ENCODE data around the gene FXR2. TPM values are rescaled to one million over a fixed set of nuclear protein-coding genes. Genes with fewer than 3 reads are reported as not detected.

FXR2 gene
- total RNA-seq, 2 donors from 2014 or later = 22.3 to 23.4 TPM

- H3K36me3 Mint-ChIP-seq (ENCODE audit: low read depth) = peaks cover 2% of the 10 kb centered on the region
- peaks cover 50% of the 10 kb centered on the region for H3K4me1 Mint-ChIP-seq
- peak; percentile 14 for ATAC-seq
- H3K27me3 Mint-ChIP-seq = no peaks in the 10 kb centered on the region
- H3K9me3 ChIP-seq (ENCODE audit: control insufficient read depth, low read length, poor library complexity, severe bottlenecking) = no peaks in the 10 kb centered on the region
- no peak for DNase-seq
- H3K27ac Mint-ChIP-seq = peak within 1 kb of the TSS; percentile 89
- peak within 1 kb of the TSS; percentile 66 for H3K4me3 Mint-ChIP-seq
These were observed 35.5 kb downstream of the FXR2 start, which contains the start of gene CD68 for GRCh38 chr17:7579001-7579833. Gene CD68 (plus strand): TSS chr17:7579638. CDS start chr17:7579678, 40 bp downstream.

GRCh38 chr17:7577327-7578199, 37.1 kb downstream of the FXR2 start:
- H3K27ac Mint-ChIP-seq = peak overlapping the region; percentile 98
- peaks cover 52% of the 10 kb centered on the region for H3K4me1 Mint-ChIP-seq

GRCh38 chr17:7576432-7576937, 38.2 kb downstream of the FXR2 start:
- H3K4me3 Mint-ChIP-seq = peak overlapping the region; percentile 53
- ATAC-seq = no peak
- no peak for DNase-seq
- H3K36me3 Mint-ChIP-seq (ENCODE audit: low read depth) = peaks cover 7% of the 10 kb centered on the region
- H3K4me1 Mint-ChIP-seq = peaks cover 56% of the 10 kb centered on the region
- no peaks in the 10 kb centered on the region for H3K9me3 ChIP-seq (ENCODE audit: control insufficient read depth, low read length, poor library complexity, severe bottlenecking)
- peak overlapping the region; percentile 98 for H3K27ac Mint-ChIP-seq
- no peaks in the 10 kb centered on the region for H3K27me3 Mint-ChIP-seq

More at GRCh38 chr17:7577327-7578199, 37.1 kb downstream of the FXR2 start:
- ATAC-seq (no peak), DNase-seq (no peak)
- H3K4me3 Mint-ChIP-seq = peak overlapping the region; percentile 50
- no peaks in the 10 kb centered on the region for H3K9me3 ChIP-seq (ENCODE audit: control insufficient read depth, low read length, poor library complexity, severe bottlenecking)
- H3K36me3 Mint-ChIP-seq (ENCODE audit: low read depth) = peaks cover 7% of the 10 kb centered on the region
- no peaks in the 10 kb centered on the region for H3K27me3 Mint-ChIP-seq

DNA sequence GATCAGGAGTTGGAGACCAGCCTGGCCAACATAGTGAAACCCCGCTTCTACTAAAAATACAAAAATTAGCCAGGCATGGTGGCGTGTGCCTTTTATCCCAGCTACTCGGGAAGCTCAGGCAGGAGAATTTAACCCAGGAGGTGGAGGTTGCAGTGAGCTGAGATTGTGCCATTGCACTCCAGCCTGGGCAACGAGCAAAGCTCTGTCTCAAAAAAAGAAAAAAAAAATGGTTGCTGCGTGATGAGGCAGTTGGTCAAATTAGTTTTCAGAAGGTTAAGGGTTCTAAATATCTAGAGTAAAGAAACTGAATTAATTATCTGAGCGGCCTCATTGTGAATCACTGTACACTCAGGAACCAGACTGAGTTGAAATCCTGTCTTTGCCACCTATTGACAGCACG, 38.7 kb downstream of the FXR2 start:
- H3K9me3 ChIP-seq (ENCODE audit: control insufficient read depth, low read length, poor library complexity, severe bottlenecking) = no peaks in the 10 kb centered on the region
- peak overlapping the region; percentile 53 for H3K4me3 Mint-ChIP-seq
- no peak for DNase-seq
- no peak for ATAC-seq
- H3K27ac Mint-ChIP-seq = peak overlapping the region; percentile 98
- H3K4me1 Mint-ChIP-seq = peaks cover 57% of the 10 kb centered on the region
- no peaks in the 10 kb centered on the region for H3K27me3 Mint-ChIP-seq
- H3K36me3 Mint-ChIP-seq (ENCODE audit: low read depth) = peaks cover 7% of the 10 kb centered on the region

GRCh38 chr17:7575481-7575883, 39.2 kb downstream of the FXR2 start:
- Mint-ChIP-seq H3K36me3 (ENCODE audit: low read depth) (peaks cover 7% of the 10 kb centered on the region), H3K27ac (peak overlapping the region; percentile 98), H3K4me1 (peaks cover 52% of the 10 kb centered on the region), H3K4me3 (peak overlapping the region; percentile 93), H3K27me3 (no peaks in the 10 kb centered on the region)
- DNase-seq = no peak
- ATAC-seq = no peak
- H3K9me3 ChIP-seq (ENCODE audit: control insufficient read depth, low read length, poor library complexity, severe bottlenecking) = no peaks in the 10 kb centered on the region

- no peaks in the 10 kb centered on the region for H3K27me3 Mint-ChIP-seq
- ATAC-seq = no peak
- peaks cover 47% of the 10 kb centered on the region for H3K4me1 Mint-ChIP-seq
- H3K4me3 Mint-ChIP-seq = peak overlapping the region; percentile 93
- DNase-seq = no peak
- H3K27ac Mint-ChIP-seq = peak overlapping the region; percentile 98
- no peaks in the 10 kb centered on the region for H3K9me3 ChIP-seq (ENCODE audit: control insufficient read depth, low read length, poor library complexity, severe bottlenecking)
- peaks cover 7% of the 10 kb centered on the region for H3K36me3 Mint-ChIP-seq (ENCODE audit: low read depth)
These were observed 40.3 kb downstream of the FXR2 start for GRCh38 chr17:7574176-7574953.

DNA sequence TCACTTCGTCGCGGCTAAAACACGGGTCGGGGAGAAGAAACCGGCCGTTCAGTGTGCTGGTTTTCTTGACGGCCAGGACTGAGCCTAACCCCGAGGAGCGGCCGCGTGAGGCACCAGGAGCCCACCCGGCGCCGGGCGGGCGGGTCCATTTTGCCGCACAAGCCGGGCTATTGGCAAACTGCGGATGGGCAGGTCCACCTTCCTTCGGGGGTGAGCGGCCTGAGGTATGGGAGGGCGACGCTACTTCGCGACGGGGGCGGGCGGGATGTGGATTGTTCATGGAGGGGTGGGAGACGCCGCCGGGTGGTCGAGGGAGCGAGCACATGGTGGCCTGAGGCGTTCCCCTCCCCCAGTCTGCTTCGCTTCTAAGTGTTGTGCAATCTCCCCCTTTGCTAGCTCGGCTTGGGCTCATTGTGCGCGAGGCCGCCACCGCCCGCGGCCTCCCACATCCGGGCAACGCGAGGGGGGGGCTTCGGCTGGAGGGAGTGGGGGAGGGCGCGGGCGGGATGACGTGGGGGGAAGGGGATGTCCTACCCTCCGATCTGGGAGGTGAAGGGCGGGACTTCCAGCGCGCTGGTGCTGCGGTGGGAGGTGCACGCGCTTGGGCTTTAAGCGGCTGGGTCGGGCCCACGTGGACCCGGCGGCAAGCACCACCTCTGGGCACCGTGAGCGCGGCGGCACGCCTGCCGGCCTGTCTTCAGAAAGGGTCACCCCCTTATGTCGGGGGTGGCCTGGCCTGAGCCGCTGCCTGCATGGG, 41.2 kb downstream of the FXR2 start:
- Mint-ChIP-seq H3K27me3 (no peaks in the 10 kb centered on the region), H3K36me3 (ENCODE audit: low read depth) (peaks cover 7% of the 10 kb centered on the region), H3K4me1 (peaks cover 41% of the 10 kb centered on the region), H3K27ac (peak overlapping the region; percentile 98), H3K4me3 (peak overlapping the region; percentile 93)
- H3K9me3 ChIP-seq (ENCODE audit: control insufficient read depth, low read length, poor library complexity, severe bottlenecking) = no peaks in the 10 kb centered on the region
- ATAC-seq (peak; percentile 54), DNase-seq (peak; percentile 83 to 89 (median 87))

- Mint-ChIP-seq H3K4me1 (peaks cover 37% of the 10 kb centered on the region), H3K36me3 (ENCODE audit: low read depth) (peaks cover 7% of the 10 kb centered on the region), H3K27me3 (no peaks in the 10 kb centered on the region), H3K27ac (peak overlapping the region; percentile 98), H3K4me3 (peak overlapping the region; percentile 93)
- peak; percentile 96 to 100 (median 100) for DNase-seq
- no peaks in the 10 kb centered on the region for H3K9me3 ChIP-seq (ENCODE audit: control insufficient read depth, low read length, poor library complexity, severe bottlenecking)
- peak; percentile 85 for ATAC-seq
These were observed 41.9 kb downstream of the FXR2 start for GRCh38 chr17:7572588-7573323.

DNA sequence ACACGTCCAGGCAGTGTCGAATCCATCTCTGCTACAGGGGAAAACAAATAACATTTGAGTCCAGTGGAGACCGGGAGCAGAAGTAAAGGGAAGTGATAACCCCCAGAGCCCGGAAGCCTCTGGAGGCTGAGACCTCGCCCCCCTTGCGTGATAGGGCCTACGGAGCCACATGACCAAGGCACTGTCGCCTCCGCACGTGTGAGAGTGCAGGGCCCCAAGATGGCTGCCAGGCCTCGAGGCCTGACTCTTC, 42.4 kb downstream of the FXR2 start:
- DNase-seq (no peak), ATAC-seq (no peak)
- H3K36me3 Mint-ChIP-seq (ENCODE audit: low read depth) = peaks cover 10% of the 10 kb centered on the region
- H3K27me3 Mint-ChIP-seq = no peaks in the 10 kb centered on the region
- H3K4me3 Mint-ChIP-seq = peak overlapping the region; percentile 93
- peaks cover 35% of the 10 kb centered on the region for H3K4me1 Mint-ChIP-seq
- no peaks in the 10 kb centered on the region for H3K9me3 ChIP-seq (ENCODE audit: control insufficient read depth, low read length, poor library complexity, severe bottlenecking)
- peak overlapping the region; percentile 98 for H3K27ac Mint-ChIP-seq

DNA sequence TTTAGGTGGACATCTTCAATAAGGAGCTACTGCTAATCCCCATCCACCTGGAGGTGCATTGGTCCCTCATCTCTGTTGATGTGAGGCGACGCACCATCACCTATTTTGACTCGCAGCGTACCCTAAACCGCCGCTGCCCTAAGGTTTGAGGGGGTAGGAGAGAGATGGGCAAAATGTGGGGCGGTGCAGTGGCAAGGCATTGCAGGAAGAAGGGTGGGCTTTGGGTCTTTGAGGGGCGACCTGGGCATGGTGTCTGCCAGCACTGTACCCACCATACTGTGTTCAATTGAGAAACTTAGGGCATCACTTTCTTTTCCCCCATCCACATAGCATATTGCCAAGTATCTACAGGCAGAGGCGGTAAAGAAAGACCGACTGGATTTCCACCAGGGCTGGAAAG, 44.3 kb downstream of the FXR2 start:
- peaks cover 10% of the 10 kb centered on the region for H3K36me3 Mint-ChIP-seq (ENCODE audit: low read depth)
- H3K9me3 ChIP-seq (ENCODE audit: control insufficient read depth, low read length, poor library complexity, severe bottlenecking) = no peaks in the 10 kb centered on the region
- peaks cover 30% of the 10 kb centered on the region for H3K4me1 Mint-ChIP-seq
- H3K27me3 Mint-ChIP-seq = no peaks in the 10 kb centered on the region
- DNase-seq = no peak
- ATAC-seq = no peak
- no peak overlapping the region for H3K27ac Mint-ChIP-seq
- H3K4me3 Mint-ChIP-seq = no peak overlapping the region

DNA sequence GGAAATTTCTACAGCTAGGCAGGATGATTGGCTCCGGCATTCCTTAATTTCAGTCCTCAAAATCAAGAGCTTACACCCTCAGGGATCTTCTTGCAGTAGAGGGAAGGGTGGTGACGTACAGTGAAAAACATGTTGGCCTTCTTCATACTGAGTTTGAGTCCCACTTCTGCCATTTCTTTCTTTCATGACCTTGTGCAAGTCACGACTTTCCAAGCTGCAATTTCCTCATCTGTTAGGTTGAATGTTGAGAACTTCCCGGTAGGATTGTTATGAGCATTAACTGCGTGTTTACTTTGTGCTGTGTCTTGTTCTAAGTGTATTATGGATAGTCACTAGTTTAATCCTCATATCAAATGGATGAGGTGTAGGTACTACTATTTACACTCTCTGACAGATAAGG, 45.1 kb downstream of the FXR2 start:
- no peak for DNase-seq
- H3K27me3 Mint-ChIP-seq = no peaks in the 10 kb centered on the region
- H3K4me3 Mint-ChIP-seq = no peak overlapping the region
- H3K27ac Mint-ChIP-seq = no peak overlapping the region
- peaks cover 26% of the 10 kb centered on the region for H3K4me1 Mint-ChIP-seq
- no peaks in the 10 kb centered on the region for H3K9me3 ChIP-seq (ENCODE audit: control insufficient read depth, low read length, poor library complexity, severe bottlenecking)
- no peak for ATAC-seq
- peaks cover 7% of the 10 kb centered on the region for H3K36me3 Mint-ChIP-seq (ENCODE audit: low read depth)

All from T-helper 17 cell (primary cell).